HT-29 (cell line): ENCODE results near the gene CACNG3. TPM values are rescaled to one million over a fixed set of nuclear protein-coding genes. Genes with fewer than 3 reads are reported as not detected.
A peak's percentile ranks its signal among the peaks of the same experiment; 100 is the strongest.
"Not testable (repeated sequence)": the region's sequence is repeated elsewhere in the genome, so short reads cannot be mapped to it uniquely, and the experiment has no call there.

Source experiments
- DNase-seq: peaks from one replicate; pipeline ENCODE4 v3.0.0-alpha.2; 2015; ENCODE audit warnings: low spot score
- total RNA-seq: library from RNA; depleted of rRNA; stranded (reverse); fragments of >200 nt; shearing (Covaris generic); gene quantifications from 2 replicates; pipeline ENCODE4 v1.2.3, GENCODE V29; 2014

CACNG3 gene
- total RNA-seq, 1 experiment from 2014 or later = not detected

DNA sequence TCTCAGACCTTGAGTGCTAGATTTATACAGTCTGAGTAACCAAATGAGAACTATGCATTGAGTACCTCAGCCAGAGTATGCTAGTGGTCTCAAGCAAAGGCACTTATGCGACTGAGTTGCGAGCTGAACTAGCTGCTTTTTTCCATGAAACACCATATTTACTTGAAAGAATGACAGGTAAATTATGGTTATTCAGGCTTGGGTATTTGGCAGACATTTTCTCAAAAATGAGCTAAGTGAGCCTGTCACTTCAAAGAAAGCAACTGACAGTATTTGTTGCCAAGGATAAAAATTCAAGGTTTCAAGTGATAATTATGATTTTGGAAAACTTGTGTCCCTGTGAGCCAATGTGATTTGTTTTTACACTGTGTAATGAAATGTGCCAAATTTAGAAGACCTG, 19.3 kb downstream of the CACNG3 start:
- no peak for DNase-seq

DNA sequence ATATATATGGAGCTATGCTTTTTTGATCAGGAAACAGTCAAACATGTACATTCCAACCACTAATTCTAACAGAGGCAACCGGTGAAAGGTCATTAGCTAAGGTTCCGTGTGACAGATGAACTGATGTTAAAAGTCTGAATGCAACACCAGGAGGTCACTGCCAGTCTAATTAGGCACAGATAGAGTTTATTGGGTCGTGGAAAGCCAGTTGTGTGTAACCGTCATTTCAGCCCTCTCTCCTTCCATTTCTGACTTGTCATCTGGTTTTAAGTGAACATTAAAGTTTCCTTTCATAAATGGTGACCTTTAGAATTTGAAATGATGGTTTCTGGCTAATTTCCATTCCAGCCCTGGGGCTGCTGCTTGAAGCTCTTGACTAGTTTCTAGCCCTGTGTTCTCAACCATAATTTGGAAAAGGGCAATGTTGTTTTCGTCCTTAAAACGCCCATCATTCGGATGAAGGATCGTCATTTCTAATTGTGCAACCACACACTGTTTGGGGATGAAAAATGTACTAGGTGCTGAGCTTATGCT, 23.9 kb downstream of the CACNG3 start:
- DNase-seq = no peak

- no peak for DNase-seq
Observed at GRCh38 chr16:24281466-24281865, 25.3 kb downstream of the CACNG3 start.

GRCh38 chr16:24282141-24282540, 26.0 kb downstream of the CACNG3 start:
- DNase-seq = no peak

- no peak for DNase-seq
Observed at GRCh38 chr16:24286741-24287405, 30.7 kb downstream of the CACNG3 start.

GRCh38 chr16:24288516-24288915, 32.4 kb downstream of the CACNG3 start:
- DNase-seq = no peak

DNA sequence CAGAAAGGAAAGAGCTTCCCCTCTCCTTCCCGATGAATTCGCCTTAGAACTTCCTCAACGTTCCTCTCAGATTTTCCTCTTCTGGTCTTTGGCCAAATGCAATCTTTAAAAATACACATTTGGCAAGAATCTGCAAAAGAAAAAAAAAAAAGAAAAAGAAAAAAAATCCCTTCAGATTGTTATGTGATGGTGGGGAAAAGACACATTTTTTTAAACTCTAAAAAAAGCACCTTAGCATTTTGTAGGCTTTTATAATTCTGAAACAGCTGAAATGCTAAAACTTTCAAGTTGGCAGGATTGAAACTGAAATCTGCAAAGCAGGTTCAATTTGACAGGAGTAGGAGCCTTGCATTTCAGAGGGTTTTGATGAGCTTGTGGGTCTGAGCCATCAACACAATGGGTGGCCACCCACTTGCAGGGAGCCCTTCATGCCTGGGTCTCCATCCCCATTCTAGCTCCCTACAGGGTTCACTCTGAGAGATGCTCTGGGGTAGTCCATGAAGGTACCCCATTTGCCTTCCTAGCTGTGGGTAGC, 33.1 kb downstream of the CACNG3 start:
- DNase-seq = no peak

- no peak for DNase-seq
Observed at GRCh38 chr16:24291932-24292331, 35.8 kb downstream of the CACNG3 start.

GRCh38 chr16:24294131-24294530, 38.0 kb downstream of the CACNG3 start:
- DNase-seq = no peak

DNA sequence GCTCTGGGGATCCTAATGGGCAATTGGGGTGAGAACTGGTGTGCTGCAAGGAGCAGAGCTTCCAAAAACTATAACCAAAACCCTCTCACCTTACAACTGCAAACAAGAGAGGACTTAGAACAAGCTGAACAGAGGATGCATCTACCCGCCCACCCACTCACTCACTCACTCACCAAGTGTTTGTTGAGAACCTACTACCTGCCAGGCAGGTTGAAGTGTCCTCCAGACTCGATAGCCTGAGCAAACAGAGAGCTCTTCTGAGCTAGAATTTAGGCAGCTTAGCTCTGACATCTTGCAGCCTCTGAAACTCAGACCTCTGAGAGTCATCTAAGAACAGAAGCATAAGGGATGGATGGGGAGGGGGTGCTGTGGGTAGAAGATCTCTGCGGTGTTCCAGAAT, 41.2 kb downstream of the CACNG3 start:
- DNase-seq = no peak

DNA sequence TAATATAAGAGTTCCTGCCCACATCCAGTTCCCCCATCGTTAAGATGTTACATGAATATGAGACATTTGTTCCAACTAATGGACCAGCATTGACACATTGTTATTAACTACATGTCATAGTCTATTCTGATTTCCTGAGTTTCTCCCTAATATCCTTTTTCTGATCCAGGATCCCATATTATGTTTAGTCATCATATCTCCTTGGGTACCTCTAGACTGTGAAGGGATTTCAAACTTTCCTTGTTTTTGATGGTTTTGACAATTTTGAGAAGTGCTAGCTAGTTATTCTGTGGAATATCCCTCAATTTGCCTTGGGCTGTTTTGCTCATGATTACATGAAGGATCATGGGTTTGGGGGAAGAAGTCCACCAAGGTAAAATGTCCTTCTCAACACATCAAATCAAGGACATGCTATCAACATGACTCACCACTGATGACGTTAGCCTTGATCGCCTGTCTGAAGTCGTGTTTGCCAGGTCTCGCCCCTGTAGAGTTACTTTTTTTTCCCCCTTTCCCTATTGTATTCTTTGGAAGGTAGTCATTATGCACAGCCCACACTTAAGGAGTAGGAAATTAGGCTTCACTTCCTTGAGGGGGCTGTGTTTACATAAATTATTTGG, 42.5 kb downstream of the CACNG3 start:
- no peak for DNase-seq

GRCh38 chr16:24300750-24301149, 44.6 kb downstream of the CACNG3 start:
- not testable (repeated sequence) for DNase-seq

GRCh38 chr16:24302636-24303035, 46.5 kb downstream of the CACNG3 start:
- no peak for DNase-seq

- no peak for DNase-seq
Observed at GRCh38 chr16:24308200-24308599, 52.1 kb downstream of the CACNG3 start.

DNA sequence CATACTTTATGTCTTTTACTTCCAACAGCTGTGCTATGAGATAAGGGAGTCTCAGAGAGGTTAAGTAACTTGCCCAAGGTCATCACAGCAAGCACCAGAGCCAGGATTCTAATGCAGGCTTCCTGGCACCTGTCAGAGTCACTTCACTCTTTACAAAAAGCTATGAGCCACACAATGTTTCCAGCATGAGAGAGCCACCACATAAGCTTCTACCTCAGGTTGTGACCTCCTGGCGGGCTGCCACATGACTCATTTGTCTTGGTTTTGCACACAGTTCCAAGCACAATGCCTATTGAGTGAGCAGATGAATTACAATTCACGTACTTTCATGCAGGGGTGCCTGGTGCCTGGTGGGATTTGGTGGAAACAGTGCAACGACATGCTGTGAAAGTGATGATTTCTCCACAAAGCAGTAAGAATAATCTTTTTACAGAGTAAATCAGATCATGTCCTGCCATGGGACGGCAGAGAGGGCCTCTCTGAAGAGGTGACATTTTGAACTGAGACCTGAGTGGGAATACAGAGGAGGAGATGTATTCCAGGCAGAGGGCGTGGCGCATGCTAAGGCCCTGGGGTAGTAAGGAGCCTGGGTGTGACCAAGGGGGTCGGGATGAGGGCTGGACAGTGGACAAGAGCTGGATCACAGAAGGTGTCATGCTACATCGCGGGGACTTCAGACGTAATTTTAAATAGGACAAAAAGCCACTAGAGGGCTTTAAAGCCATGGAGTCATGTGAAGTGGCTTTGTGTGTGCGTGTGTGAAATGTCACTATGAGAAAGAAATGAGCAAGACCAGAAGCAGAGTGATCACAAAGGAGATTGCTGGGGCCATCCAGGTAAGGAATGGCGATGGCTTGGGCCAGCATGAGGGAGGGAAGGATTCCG, 53.4 kb downstream of the CACNG3 start:
- peak; percentile 29 for DNase-seq

DNA sequence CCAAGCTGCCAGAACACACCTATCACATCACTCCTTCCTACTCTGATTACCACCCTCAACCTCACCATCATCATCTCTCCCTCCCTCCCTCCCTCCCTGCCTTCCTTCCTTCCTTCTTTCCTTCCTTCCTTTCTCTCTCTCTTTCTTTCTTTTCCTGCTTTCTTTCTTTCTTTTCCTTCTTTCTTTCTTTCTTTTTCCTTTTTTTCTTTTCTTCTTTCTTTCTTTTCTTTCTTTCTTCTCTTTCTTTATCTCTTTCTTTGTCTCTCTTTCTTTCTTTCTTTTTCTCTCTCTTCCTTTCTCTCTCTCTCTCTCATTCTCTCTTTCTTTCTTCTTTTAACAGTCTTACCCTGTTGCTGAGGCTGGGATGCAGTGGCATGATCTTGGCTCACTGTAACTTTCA, 59.2 kb downstream of the CACNG3 start:
- DNase-seq = no peak

GRCh38 chr16:24318680-24319079, 62.5 kb downstream of the CACNG3 start:
- no peak for DNase-seq

DNA sequence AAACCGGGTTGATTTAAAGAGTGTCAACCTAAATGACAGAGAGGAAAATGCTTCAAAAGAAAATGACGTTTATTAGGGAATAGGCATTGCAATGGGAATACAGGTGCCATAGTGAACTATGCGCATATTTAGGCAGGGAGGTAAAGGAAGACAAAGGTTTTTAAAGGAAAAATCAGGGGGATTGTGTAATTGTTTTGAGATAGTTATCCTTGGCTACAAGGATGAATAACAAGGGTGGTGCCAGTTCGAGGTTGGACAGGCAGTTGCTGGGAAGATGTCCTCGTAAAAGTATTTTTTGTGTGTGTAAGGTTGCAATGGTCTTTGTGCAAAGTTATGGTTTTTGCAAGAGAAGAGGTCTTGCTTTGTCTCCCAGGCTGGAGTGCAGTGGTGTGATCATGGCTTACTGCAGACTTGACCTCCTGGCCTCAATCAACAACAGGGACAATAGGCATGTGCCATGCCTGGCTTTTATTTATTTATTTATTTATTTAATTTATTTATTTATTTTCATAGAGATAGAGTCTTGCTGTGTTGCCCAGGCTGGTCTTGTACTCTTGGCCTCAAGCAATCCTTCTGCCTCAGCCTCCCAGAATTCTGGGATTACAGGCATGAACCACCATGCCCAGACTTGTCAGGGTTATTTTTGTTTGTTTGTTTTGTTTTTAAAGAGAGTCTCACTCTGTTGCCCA, 63.1 kb downstream of the CACNG3 start:
- DNase-seq = no peak

GRCh38 chr16:24322106-24322505, 66.0 kb downstream of the CACNG3 start:
- no peak for DNase-seq

DNA sequence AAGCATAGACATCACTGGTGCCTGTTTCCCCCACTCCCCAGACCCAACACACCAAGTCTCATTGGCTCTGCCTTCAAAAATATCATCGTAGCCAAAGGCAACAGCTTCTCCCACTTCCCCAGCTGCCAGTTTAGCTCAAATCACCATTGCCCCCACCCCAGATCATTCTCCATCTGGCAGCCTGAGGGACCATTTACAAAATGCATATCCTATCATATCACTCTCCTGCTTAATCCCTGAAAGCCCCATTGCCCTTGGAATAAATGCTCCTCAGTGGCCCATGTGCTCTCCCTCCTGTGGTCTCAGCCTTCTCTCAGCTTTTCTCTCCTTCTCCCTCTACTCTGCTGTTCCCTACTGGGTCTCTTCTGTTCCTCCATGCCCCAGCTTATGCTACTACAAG, 68.3 kb downstream of the CACNG3 start:
- DNase-seq = no peak

GRCh38 chr16:24328835-24329452, 72.8 kb downstream of the CACNG3 start:
- no peak for DNase-seq
